Cardiac septum (tissue), 1 donor: Measurements from ENCODE around the gene NAB2. TPM values are rescaled to one million over a fixed set of nuclear protein-coding genes. Genes with fewer than 3 reads are reported as not detected.
A peak's percentile ranks its signal among the peaks of the same experiment; 100 is the strongest.
"Not testable (repeated sequence)": the region's sequence is repeated elsewhere in the genome, so short reads cannot be mapped to it uniquely, and the experiment has no call there.

Source experiments
- DNase-seq: peaks from one replicate; pipeline ENCODE4 v3.0.0-alpha.2; 2020; ENCODE audit warnings: low spot score
- intact Hi-C: fragments of 100-400 bp; cut with DNase I; formaldehyde crosslinking; loops from one replicate; pipeline ENCODE4 v1.14.0; 2022
- long read RNA-seq: library from polyadenylated mRNA; unstranded; transcript quantifications from one replicate; pipeline ENCODE4 v2.0.0, GENCODE V29; 2021
- total RNA-seq: library from RNA; stranded (reverse); fragmentation: NEBNext Ultra II Directional; extraction: Animal tissue kit (Norgen Biotek cat#: 25700); gene quantifications from one replicate; pipeline ENCODE4 v1.2.1, GENCODE V29; 2021
- donor health status: DM: no; HTN: no; CAD: no.

NAB2 gene, protein sequence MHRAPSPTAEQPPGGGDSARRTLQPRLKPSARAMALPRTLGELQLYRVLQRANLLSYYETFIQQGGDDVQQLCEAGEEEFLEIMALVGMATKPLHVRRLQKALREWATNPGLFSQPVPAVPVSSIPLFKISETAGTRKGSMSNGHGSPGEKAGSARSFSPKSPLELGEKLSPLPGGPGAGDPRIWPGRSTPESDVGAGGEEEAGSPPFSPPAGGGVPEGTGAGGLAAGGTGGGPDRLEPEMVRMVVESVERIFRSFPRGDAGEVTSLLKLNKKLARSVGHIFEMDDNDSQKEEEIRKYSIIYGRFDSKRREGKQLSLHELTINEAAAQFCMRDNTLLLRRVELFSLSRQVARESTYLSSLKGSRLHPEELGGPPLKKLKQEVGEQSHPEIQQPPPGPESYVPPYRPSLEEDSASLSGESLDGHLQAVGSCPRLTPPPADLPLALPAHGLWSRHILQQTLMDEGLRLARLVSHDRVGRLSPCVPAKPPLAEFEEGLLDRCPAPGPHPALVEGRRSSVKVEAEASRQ
- 37.9 TPM for total RNA-seq
- long read RNA-seq, transcript NAB2-201 (7 exons, 2,711 nt): major isoform, 28 of 49 reads
- long read RNA-seq, transcript NAB2-202 (6 exons, 2,318 nt): minor isoform, 8 of 49 reads
- long read RNA-seq, partial matches to known transcripts: 13 of 49 reads
- long read RNA-seq, other reads (novel, unspliced or antisense): 0 of 49 reads

DNA sequence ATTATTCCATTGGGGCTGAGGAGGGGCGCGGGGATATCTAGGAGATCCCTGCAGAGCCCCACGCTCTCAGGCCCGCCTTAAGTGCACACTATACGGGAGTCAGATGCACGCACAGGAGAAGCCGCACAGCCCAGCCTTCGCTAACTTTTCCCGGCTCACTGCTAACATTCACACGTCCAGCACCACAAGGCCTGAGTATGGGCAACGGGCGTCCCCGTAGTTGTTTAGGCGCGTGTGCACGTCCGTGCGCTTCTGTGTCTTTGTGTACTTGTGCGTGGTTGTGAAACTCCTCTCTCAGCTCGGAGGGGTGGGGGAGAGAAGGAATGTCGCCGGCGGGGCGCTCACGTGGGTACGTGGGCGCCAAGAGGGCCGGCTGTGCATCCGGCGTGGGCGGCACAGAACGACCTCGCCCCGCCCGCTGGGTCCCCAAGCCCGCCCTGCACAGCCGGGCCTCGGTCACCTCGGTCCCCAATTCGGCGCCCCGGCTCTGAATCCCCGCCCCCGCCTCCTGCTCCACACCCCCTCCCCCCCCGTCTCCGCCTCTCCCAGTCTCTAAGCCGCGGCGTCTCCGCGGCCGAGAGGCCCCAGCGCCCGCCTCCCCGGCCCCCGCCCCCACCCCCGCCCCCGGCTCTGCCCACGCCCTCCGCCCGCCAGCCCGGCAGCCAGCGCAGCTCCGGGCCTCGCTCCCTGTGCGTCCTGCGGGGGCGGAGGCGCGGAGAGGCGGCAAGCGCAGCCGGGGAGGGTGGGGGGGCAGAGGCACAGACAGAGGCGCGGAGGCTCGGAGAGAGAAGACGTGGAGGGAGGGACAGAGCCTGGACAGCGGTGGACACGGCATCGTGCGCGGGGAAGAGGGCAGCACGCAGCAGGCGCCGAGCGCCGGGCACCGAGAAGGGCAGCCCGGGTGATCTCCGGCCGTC lies at the start of gene NAB2:
NAB2 (plus strand) TSS at position 761 of the 917 bp plus-strand sequence. CDS start 158 bp downstream, outside the sequence.
- intact Hi-C loops: loop anchor here (1.0 kb wide), 1 partner anchor 23 kb away; the partner anchor contains the start of gene STAT6
- DNase-seq: peak; percentile 97

DNA sequence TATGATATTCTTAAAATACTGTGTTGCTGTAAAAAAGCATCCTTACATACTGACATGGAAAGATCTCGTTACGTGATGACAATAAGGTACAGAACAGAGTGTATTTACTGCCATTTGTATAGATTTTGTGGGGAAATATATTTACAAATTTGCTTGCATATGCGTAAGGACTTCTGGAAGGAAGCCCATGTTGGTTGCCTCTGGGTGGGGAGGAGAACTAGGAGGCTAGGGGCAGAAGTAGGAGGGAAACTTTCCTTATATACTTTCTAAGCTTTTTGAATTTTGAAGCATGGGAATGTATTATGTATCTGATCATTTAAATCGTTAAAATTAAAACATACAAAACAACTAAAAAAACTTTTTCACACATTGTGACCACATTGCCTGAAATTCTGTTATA lies 48.7 kb upstream of the NAB2 start:
- intact Hi-C loops: no loop called here
- DNase-seq: no peak

DNA sequence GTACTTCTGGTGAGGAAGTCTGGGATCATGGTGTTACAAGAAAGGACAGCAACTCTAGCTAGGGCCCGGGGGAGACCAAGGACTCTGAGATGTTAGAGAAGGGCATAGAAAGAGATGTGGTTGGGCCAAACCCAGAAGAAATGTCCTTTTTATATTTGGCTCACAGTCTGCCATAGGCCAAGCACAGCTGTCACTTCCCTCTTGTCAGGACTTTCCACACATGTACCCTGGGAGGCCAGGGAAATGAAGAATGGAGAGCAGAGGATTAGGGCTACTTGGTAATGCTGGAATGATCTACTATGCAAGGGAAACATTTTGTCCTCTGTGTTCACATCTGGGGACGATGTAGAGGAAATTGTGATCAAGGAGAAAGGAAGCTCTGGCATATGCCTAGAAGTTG lies 48.2 kb upstream of the NAB2 start:
- DNase-seq: no peak
- intact Hi-C loops: no loop called here

DNA sequence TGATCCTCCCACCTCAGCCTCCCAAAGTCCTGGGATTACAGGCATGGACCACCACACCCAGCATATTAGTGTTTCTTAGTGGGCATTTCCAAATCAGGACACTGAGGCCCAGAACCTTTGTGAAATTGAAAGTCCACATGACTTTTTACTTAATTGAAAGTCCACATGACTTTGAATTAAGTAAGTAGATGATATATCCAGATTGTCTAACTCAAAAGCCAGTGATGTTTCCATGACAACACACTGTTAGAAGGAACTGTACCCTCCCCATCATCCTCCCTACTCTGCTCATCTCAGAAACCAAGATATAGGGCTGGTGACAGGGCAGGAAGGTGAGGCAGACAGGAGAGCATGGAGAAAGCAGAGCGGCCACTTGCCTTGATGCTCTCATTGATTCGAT lies 46.2 kb upstream of the NAB2 start:
- DNase-seq: no peak
- intact Hi-C loops: no loop called here

DNA sequence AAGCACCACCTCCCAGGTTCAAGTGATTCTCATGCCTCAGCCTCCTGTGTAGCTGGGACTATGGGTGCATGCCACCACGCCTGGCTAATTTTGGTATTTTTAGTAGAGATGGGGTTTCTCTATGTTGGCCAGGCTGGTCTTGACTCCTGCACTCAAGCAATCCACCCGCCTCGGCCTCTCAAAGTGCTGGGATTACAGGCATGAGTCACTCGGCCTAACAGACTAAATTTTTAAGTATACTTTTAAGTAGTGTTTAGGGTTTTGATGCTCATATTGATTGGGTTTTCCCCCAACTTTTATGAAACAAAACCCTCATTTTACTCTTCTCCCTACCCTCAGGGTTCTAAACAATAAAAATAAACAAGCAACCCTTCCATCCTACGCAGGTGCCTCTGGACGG lies 44.4 kb upstream of the NAB2 start:
- intact Hi-C loops: no loop called here
- no peak for DNase-seq

DNA sequence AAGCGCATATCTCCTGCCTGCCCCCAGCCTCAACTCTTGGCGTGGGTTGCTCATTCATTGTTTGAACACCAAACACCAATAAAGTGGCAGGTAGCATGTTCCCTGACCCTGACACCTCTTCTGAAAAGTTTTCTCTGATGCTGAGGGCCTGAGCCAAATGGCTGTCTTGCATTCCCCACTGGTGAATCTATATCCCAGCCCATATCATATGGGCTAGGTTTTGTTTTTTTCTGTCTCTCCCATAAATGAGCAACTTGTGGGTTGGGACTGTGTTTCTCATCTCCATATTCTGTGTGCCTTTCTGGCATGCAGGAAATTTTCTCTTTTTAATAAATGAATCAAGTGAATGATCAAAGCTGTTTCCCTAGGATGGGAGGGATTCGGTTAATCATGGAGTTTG lies 44.0 kb upstream of the NAB2 start:
- intact Hi-C loops: no loop called here
- DNase-seq: no peak

DNA sequence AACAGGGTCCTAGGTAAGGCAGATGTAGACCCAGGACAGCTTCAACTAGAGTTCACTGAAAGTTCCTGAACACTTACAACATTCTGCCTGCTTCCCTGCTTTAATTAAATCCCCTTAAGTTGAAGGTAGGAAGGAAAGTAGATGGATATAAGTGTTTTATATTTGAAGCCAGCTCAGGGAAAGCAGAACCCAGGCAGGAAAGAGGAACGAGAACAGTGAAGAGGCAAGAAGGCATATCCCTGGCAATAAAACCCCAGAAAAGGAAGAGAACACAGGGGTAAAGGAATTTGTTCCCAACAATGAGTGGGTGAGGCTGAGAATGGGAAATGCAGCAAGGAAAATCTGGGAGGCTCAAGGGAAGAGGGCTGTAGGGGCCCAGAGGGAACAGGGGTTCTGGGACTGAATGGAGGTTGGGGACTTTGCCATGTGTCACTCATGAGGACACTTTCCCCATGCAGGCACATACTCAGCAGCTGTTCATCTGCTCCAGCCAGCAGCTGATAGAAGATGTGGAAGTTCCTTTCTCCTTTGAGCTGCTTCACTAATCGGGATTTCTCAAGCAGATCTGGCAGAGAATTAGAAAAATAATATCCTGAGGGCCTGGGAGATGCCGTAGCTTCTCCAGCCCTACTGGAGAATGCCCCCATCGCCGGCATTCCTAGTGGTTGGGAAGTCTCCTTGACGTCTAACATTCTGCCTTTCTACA lies 42.7 kb upstream of the NAB2 start:
- intact Hi-C loops: no loop called here

DNA sequence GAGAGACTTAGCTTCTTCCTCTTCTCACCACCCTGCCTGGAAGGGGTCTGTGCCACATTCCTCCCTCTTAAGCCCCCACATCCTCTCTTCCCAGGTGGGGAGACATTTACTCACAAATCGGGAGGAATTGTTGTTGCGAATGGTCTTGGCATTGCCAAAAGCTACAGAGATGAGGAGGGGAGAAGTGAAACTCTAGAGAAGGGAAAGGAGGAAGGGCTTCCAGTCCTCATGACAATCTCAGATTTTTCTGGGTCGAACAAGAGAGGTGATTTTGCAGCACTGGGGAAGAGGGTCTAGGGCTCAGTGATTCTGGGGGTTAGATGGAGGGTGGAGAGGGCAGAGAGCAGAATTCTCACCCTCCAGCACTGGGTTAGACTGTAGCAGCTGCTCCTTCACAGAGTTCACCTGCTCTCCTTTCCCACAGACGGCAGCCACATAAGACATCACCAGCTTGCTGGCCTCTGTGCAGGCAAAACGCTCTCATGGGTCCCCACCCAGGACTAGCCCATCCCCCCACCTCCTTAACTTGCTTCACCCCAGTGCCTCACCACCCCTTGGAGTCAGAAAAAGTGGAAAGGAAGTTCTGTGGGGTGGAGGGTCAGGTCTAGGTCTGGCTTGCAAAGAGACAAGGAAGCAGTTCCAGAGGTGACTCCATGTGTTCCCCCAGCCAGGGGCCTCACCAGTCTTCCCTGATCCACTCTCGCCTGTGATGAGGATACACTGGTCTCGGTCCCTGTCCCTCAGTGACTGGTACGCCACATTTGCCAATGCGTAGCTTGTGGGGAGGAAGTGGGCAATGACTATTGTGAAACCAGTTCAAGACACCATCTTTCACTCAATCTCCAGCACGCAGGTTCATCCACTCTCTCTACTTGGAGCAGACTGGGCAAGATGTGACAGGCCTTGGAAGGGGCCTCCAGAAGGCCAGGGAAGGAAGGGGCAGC lies 41.7 kb upstream of the NAB2 start:
- DNase-seq: no peak
- intact Hi-C loops: no loop called here

More for the DNA sequence above, 42.7 kb upstream of the NAB2 start:
- DNase-seq: no peak

DNA sequence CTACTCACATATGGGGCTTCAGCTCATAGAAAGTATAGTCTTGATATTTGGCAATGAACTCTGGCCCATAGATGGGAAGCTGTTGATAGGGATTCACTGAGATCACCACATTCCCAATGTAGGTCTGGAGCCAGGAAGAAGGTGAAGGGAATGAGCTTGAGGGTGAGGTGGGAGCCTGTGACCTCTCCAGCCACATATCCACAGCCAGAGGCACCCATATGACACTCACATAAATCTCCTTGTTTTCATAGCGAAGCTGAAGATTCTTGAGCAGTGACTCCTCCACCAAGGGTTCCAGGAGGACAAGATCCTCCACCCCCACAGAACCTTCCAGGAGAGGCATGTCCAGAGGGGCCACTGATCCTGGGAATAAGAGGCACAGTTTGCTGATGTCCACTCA lies 40.9 kb upstream of the NAB2 start:
- intact Hi-C loops: no loop called here
- no peak for DNase-seq

DNA sequence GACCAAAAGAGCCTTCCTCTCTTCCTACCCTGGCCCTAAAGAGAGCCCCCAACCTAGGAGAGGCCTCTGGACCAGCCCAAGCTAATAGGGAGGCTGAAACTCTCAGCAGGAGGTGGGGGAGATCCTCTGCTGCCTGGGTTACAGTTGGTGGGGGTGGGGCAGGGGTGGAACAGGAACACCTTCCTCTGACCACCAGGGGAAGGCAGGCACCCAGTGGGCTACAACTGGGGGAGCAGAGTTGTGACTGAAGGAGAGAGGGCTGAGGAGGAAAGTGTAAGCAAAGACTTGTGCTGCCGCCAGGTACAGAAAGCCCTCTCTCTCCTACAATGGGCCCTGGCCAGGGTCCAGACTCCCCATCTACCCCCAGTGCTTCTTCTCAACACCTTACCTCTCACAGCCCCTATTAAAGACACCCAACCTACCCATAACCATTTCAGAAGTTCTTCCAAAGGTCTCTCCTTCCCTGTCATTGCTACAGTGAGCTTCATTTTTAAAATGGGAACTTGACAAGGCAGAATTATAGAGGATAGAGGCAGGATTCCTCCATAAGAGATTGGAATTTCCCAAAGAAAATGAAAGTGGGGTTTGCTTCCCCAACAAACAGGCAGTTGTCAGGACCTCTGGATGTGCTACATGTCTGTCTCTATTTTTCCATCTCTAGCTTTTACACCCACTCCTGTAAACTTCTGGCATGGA lies 40.3 kb upstream of the NAB2 start:
- intact Hi-C loops: no loop called here

DNA sequence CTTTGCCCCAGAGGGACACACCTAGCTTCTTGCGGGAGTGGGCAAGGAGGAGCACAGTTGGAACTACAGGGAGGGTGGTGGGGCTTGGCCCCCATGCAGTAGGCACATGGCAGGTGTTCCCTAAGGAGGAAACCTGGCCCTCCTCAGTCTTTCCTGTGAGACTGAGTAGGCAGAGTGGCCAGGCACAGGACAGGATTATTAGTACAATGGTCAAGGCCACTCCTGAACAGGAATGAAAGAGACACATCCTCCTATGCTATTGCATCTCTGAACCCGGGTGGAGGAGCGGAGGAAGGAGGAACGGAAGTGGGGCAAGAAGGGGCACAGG lies 39.8 kb upstream of the NAB2 start:
- intact Hi-C loops: no loop called here
- DNase-seq: no peak

More for the DNA sequence above, 40.3 kb upstream of the NAB2 start:
- DNase-seq: no peak

DNA sequence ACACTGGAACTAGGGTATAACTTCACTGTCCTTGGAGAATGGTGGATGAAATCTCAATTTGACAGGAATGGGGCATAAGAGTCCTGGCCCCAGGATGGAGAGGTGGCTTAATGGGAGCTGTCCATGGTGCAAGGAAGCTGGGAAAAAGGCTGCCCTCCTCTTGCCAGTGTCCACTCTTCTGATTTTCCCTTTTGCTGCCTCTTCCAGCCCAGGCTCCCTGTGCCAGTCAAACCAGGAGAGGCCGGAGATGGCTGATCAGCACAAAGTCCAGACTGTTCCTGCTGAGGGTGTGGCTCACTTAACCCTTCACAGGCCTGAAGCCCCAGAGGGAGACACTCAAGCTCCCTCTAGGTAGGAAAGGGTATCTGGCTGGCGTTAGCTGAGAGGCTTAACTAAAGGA lies 39.0 kb upstream of the NAB2 start, which contains the start of gene MYO1A:
MYO1A (minus strand) TSS at position 240 of the 400 bp plus-strand sequence. CDS start 1,806 bp downstream, outside the sequence.
- intact Hi-C loops: no loop called here
- no peak for DNase-seq

DNA sequence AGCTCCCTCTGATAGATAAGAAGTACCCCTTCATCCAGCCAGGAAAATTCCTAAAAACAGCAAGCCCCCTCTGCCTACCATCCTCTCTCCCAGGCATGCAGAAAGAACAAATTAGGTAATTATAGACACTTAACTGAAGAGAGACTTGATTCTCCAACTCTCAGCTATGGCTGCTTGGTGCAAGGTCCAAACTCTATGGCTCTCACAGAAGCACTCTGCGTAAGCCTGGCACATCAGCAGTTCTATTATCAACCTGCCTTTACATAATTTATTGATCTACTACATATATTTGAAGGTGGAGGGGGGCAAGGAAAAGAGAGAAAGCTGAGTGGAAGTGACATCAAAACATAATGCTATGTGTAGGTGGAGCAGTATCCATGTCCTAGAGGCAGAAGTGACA lies 37.9 kb upstream of the NAB2 start:
- no peak for DNase-seq
- intact Hi-C loops: no loop called here

DNA sequence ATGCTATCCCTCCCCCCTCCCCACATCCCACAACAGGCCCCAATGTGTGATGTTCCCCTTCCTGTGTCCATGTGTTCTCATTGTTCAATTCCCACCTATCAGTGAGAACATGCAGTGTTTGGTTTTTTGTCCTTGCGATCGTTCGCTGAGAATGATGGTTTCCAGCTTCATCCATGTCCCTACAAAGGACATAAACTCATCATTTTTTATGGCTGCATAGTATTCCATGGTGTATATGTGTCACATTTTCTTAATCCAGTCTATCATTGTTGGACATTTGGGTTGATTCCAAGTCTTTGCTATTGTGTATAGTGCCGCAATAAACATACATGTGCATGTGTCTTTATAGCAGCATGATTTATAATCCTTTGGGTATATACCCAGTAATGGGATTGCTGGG lies 35.8 kb upstream of the NAB2 start:
- intact Hi-C loops, DNase-seq: not testable (repeated sequence)

DNA sequence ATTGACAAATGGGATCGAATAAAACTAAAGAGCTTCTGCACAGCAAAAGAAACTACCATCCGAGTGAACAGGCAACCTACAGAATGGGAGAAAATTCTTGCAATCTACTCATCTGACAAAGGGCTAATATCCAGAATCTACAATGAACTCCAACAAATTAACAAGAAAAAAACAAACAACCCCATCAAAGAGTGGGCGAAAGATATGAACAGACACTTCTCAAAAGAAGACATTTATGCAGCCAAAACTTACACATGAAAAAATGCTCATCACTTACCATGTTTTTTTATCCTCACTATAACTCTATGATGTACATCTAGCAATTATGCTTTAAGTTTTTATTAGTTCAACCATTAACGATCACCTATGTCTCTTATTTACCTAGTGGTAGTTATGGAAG lies 35.0 kb upstream of the NAB2 start:
- intact Hi-C loops, DNase-seq: not testable (repeated sequence)

DNA sequence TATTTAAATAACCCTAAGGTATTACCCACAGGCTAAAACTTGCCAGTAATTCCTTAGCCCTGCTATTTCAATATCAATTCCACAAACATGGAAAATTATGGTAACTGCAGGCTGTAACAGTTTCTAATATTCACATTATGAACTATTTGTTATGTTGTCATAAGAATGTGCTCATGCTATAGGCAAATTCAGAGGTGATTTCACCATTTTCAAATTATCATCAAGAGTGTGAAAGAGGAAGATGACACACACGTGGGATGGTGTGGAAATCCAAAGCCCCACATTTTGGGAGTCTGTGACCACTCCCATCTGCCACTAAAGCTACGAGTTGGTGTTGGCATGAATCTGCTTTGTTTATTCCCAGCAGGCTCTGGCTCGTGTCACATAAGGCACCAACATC lies 33.1 kb upstream of the NAB2 start:
- no peak for DNase-seq
- intact Hi-C loops: no loop called here

DNA sequence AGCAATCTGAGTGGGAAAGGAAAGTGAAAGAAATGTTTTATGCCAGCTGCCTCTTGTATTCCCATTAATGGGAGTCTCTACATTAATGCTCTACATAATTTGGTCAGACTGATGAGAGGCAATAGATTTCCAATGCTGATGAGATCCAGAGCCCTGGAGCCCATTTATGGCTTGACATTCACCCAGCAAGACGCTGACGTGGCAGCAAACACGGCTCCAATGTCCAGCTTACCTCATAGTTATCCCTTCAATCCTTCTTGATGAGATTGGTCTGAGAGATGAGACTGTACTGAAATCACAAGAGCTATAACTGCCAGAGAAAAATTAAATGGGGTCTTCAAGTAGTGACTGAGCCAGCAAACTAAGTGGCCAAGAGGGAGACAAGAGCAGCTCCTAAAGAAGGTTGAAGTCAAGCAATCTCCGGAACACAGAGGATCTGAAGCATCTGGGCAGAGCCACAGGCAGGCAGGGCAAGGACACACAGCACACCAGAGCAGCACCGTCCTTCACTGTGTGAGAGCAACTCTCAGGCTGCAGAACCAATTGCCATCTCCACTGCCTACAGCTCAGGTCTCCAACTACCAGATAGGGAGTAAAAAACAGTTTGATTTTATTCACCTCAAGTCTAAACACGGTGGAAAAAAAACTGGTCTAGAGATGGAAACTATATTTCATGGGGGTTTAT lies 31.7 kb upstream of the NAB2 start:
- DNase-seq: no peak
- intact Hi-C loops: no loop called here
